ENCODE measurements around the gene ADRB1. TPM values are rescaled to one million over a fixed set of nuclear protein-coding genes. Genes with fewer than 3 reads are reported as not detected.

The ADRB1 gene
- total and polyA plus RNA-seq, 2 of the 4 experiments (the other 2 are of a cell fraction), result not detected

DNA sequence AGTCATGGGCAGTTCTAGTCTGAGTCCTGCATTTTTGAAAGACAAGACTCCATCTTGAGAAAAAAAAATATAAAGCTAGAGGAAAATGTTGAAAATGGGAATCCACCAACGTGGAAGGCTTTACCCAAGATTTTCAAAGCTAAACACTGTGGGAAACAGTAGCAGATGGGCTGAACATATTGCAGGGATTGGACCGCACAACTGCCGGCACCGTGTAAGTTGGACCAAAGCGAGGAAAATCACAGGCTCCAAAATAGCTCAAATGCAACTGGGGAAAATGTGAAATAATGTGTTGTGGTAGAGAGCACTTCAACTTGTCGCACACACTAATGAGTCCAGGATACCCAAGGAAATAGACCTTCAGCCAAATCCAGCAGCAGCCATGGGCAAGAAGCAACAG is 26.4 kb upstream of the ADRB1 start:
- no peak overlapping the region for H2BK5ac ChIP-seq (ENCODE audit: low read depth, low read length, poor library complexity, severe bottlenecking)
- H3K79me1 ChIP-seq (ENCODE audit: low read depth in 1 of 2, low read length in 2 of 2), result no peaks in the 10 kb centered on the region
- in situ Hi-C loops (cut with MboI; ENCODE audit: low sequenced_read_pairs) (no loop called here), intact Hi-C loops (cut with micrococcal nuclease) (no loop called here), dilution Hi-C loops (cut with HindIII; ENCODE audit: low sequenced_read_pairs, unreplicated experiment) (no loop called here)
- no peaks in the 10 kb centered on the region for H3K4me1 ChIP-seq (ENCODE audit: control insufficient read depth, insufficient read depth, low read length)
- WGBS, 2 experiments (ENCODE audit: extremely low coverage in 2 of 2, insufficient read length in 1 of 2), result 57% methylated on average over 2 of the region's 6 CpGs; no CpG with 5 or more reads in 1 of the 2 experiments
- no peak overlapping the region for H4K8ac ChIP-seq (ENCODE audit: low read depth in 2 of 2, low read length in 2 of 2)
- DNase-seq (no peak), ATAC-seq (ENCODE audit: low read depth) (no peak)
- ChIA-PET POLR2A (ENCODE audit: unreplicated experiment) (no interaction called here), CTCF (interaction anchor here (0.6 kb wide), 1 partner anchor 141 kb away, joined by 3 read pairs; no protein-coding TSS in a partner anchor)
- H2BK15ac ChIP-seq (ENCODE audit: low read depth, low read length), result no peak overlapping the region
- no peak overlapping the region for H3K4ac ChIP-seq (ENCODE audit: low read depth, low read length)
- H3K56ac ChIP-seq (ENCODE audit: extremely low read depth, insufficient read depth, low read length), result no peak overlapping the region
- H4K5ac ChIP-seq (ENCODE audit: low read depth, low read length), result no peak overlapping the region
- H2AK9ac ChIP-seq (replicated peaks; ENCODE audit: low read depth, low read length, poor library complexity), result no peak overlapping the region
- no peaks in the 10 kb centered on the region for H3K9me3 ChIP-seq (ENCODE audit: control insufficient read depth, insufficient read depth, low read length)
- H4K20me1 ChIP-seq (ENCODE audit: insufficient read depth, low read length), result no peaks in the 10 kb centered on the region
- TF ChIP-seq, protein P1, sequence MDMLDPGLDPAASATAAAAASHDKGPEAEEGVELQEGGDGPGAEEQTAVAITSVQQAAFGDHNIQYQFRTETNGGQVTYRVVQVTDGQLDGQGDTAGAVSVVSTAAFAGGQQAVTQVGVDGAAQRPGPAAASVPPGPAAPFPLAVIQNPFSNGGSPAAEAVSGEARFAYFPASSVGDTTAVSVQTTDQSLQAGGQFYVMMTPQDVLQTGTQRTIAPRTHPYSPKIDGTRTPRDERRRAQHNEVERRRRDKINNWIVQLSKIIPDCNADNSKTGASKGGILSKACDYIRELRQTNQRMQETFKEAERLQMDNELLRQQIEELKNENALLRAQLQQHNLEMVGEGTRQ (IDR thresholded peaks at IDR 0.05; ENCODE audit: low read depth, low read length), result no peak
- TF ChIP-seq RCOR1 (IDR thresholded peaks at IDR 0.05; ENCODE audit: insufficient replicate concordance, low read length) (no peak), RFX5 (IDR thresholded peaks at IDR 0.05; ENCODE audit: low read depth, low read length) (no peak), MAZ (IDR thresholded peaks at IDR 0.05; ENCODE audit: borderline replicate concordance, low read depth, low read length) (no peak), CHD1 (IDR thresholded peaks at IDR 0.05; ENCODE audit: low read depth, low read length) (no peak), MAFK (IDR thresholded peaks at IDR 0.05; ENCODE audit: low read depth, low read length) (no peak), MXI1 (IDR thresholded peaks at IDR 0.05; ENCODE audit: borderline replicate concordance, low read depth, low read length) (no peak), BHLHE40 (IDR thresholded peaks at IDR 0.05; ENCODE audit: low read depth, low read length) (no peak), NFE2L2 (IDR thresholded peaks at IDR 0.05; ENCODE audit: low read depth, low read length) (no peak), POLR2A (IDR thresholded peaks at IDR 0.05; ENCODE audit: low read depth, low read length) (no peak), SMC3 (IDR thresholded peaks at IDR 0.05; ENCODE audit: low read depth, low read length) (no peak), FOS (IDR thresholded peaks at IDR 0.05; ENCODE audit: low read depth, low read length) (no peak)
- TF ChIP-seq, protein P2, sequence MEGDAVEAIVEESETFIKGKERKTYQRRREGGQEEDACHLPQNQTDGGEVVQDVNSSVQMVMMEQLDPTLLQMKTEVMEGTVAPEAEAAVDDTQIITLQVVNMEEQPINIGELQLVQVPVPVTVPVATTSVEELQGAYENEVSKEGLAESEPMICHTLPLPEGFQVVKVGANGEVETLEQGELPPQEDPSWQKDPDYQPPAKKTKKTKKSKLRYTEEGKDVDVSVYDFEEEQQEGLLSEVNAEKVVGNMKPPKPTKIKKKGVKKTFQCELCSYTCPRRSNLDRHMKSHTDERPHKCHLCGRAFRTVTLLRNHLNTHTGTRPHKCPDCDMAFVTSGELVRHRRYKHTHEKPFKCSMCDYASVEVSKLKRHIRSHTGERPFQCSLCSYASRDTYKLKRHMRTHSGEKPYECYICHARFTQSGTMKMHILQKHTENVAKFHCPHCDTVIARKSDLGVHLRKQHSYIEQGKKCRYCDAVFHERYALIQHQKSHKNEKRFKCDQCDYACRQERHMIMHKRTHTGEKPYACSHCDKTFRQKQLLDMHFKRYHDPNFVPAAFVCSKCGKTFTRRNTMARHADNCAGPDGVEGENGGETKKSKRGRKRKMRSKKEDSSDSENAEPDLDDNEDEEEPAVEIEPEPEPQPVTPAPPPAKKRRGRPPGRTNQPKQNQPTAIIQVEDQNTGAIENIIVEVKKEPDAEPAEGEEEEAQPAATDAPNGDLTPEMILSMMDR (conservative IDR thresholded peaks at IDR 0.05; ENCODE audit: low read depth, low read length), result no peak
- TF ChIP-seq, protein P3, sequence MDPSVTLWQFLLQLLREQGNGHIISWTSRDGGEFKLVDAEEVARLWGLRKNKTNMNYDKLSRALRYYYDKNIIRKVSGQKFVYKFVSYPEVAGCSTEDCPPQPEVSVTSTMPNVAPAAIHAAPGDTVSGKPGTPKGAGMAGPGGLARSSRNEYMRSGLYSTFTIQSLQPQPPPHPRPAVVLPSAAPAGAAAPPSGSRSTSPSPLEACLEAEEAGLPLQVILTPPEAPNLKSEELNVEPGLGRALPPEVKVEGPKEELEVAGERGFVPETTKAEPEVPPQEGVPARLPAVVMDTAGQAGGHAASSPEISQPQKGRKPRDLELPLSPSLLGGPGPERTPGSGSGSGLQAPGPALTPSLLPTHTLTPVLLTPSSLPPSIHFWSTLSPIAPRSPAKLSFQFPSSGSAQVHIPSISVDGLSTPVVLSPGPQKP (IDR thresholded peaks at IDR 0.05; ENCODE audit: borderline replicate concordance, low read depth, low read length), result no peak
- H3K4me3 ChIP-seq (ENCODE audit: insufficient read depth, low read depth, low read length), result no peak overlapping the region
- H3K14ac ChIP-seq (replicated peaks; ENCODE audit: low read depth, low read length), result no peak overlapping the region
- H3K27me3 ChIP-seq (ENCODE audit: control insufficient read depth, insufficient read depth, low read length), result peaks cover 8% of the 10 kb centered on the region
- H3K23ac ChIP-seq (ENCODE audit: low read depth, low read length), result no peak overlapping the region
- no peak overlapping the region for H2BK20ac ChIP-seq (ENCODE audit: low read depth, low read length)
- no peaks in the 10 kb centered on the region for H3K9me1 ChIP-seq (ENCODE audit: insufficient read depth, low read length)
- no peak overlapping the region for H2AK5ac ChIP-seq (ENCODE audit: low read depth, low read length)
- H3K18ac ChIP-seq (ENCODE audit: low read depth, low read length), result no peak overlapping the region
- H3K36me3 ChIP-seq (ENCODE audit: control insufficient read depth, insufficient read depth, low read length), result no peaks in the 10 kb centered on the region
- no peak overlapping the region for H3K4me2 ChIP-seq (ENCODE audit: low read depth, low read length)
- no peak overlapping the region for H3K27ac ChIP-seq (ENCODE audit: insufficient read depth, low read length)
- no TSS peak for BruUV-seq (replicated peaks)
- no peak overlapping the region for H2BK120ac ChIP-seq (ENCODE audit: low read depth, low read length)
- no peak overlapping the region for H3K9ac ChIP-seq (ENCODE audit: low read depth, low read length)
- H2AFZ ChIP-seq (replicated peaks; ENCODE audit: low read length, poor library complexity), result no peak overlapping the region
- no peak overlapping the region for H4K91ac ChIP-seq (ENCODE audit: insufficient read depth, low read depth, low read length)
